ENCODE data around the gene ZNF507.

DNA sequence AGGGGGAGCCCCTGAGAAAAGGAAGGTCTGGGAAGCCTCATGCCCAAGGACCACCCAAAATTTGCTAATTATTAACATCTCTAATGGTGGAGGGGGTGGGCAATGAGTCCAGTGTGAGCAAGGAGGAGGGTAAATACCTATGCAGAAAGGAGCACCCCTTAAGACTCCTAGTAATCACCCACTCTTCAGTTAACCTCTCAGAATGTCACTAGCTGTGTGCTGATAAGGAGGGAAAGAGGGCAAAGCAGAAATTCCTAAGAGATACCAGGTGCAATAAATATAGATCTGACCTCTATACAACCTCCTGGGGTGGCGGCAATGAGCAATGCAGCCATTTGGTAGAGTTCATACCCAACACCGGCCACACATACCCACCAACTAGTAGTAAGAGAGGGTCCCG, 47.5 kb downstream of the ZNF507 start:
- no peak for TF ChIP-seq YY1 (IDR thresholded peaks at IDR 0.05; ENCODE audit: insufficient read depth, insufficient read length)
- no peak for TF ChIP-seq SUZ12 (IDR thresholded peaks at IDR 0.05; ENCODE audit: extremely low read depth, insufficient read depth, insufficient read length)

All from NT2/D1 (cell line).